SK-N-SH (cell line): ENCODE measurements around the gene CST9. TPM values are rescaled to one million over a fixed set of nuclear protein-coding genes. Genes with fewer than 3 reads are reported as not detected.

Source experiments
- CTCF ChIA-PET: fragments of 300-600, 350-600 bp; formaldehyde crosslinking; extraction: SDS; loops from one replicate; lab custom pipeline; 2021; lab: Yijun Ruan, JAX
- POLR2A ChIA-PET: fragments of 350-600 bp; sonication (Branson Sonifier 250); formaldehyde crosslinking; extraction: SDS; loops from one replicate; lab custom pipeline; 2020; ENCODE audit warnings: antibody characterized with exemption, inconsistent platforms; lab: Yijun Ruan, JAX
- DNase-seq: peaks from one replicate; pipeline ENCODE4 v3.0.0; 2012
- H2AFZ ChIP-seq: fragments of 200-600 bp; sonication (generic); 2 replicates; pipeline ENCODE4 v1.8.1; 2016; ENCODE audit warnings: antibody characterized with exemption, mild to moderate bottlenecking, low read depth
- H3F3A ChIP-seq: fragments of 200-600 bp; sonication (generic); replicated peaks from 2 replicates; pipeline ENCODE3; 2016; ENCODE audit warnings: antibody characterized with exemption, mild to moderate bottlenecking; ENCODE audit not compliant: insufficient read depth
- H3K27ac ChIP-seq, 2 experiments: fragments of 200-500 bp in 1 of 2; fragments of 200-600 bp in 1 of 2; sonication (Bioruptor generic) in 1 of 2; sonication (generic), shearing (Covaris generic) in 1 of 2; 2 replicates each; pipeline versions ENCODE4 v1.5.1 to v1.6.1; 2014 to 2016; ENCODE audit warnings: low read depth in 2 of 2, inconsistent platforms in 1 of 2, low read length in 1 of 2, mild to moderate bottlenecking in 1 of 2, mixed read lengths in 1 of 2
- H3K27me3 ChIP-seq: fragments of 200-600 bp; sonication (generic), shearing (Covaris generic); 2 replicates; pipeline ENCODE4 v1.6.1; 2016; ENCODE audit warnings: mixed run types; ENCODE audit not compliant: insufficient read depth
- H3K36me3 ChIP-seq, 2 experiments: fragments of 200-500 bp in 1 of 2; fragments of 200-600 bp in 1 of 2; sonication (Bioruptor generic) in 1 of 2; sonication (generic) in 1 of 2; replicated peaks in 1 of 2; 2 replicates each; pipeline versions ENCODE3 to v1.5.1; 2014 to 2016; ENCODE audit warnings: low read length in 1 of 2, mild to moderate bottlenecking in 1 of 2; ENCODE audit not compliant: insufficient read depth in 2 of 2, control insufficient read depth in 1 of 2
- H3K4me1 ChIP-seq, 2 experiments: fragments of 200-500 bp in 1 of 2; fragments of 200-600 bp in 1 of 2; sonication (Bioruptor generic) in 1 of 2; sonication (generic), shearing (Covaris generic) in 1 of 2; 2 replicates each; pipeline versions ENCODE4 v1.5.1 to v1.6.1; 2014 to 2016; ENCODE audit warnings: low read depth in 1 of 2, low read length in 1 of 2, mixed run types in 1 of 2; ENCODE audit not compliant: insufficient read depth in 2 of 2, control insufficient read depth in 1 of 2
- H3K4me2 ChIP-seq: fragments of 200-600 bp; sonication (generic), shearing (Covaris generic); 2 replicates; pipeline ENCODE4 v1.6.1; 2017; ENCODE audit warnings: mixed run types
- H3K4me3 ChIP-seq, 2 experiments: fragments of 200-500 bp in 1 of 2; fragments of 200-600 bp in 1 of 2; sonication (Bioruptor generic) in 1 of 2; sonication (generic), shearing (Covaris generic) in 1 of 2; 2 replicates each; pipeline versions ENCODE4 v1.5.1 to v1.8.1; 2014 to 2016; ENCODE audit warnings: low read depth in 2 of 2, inconsistent platforms in 1 of 2, low read length in 1 of 2, mild to moderate bottlenecking in 1 of 2, mixed read lengths in 1 of 2, moderate library complexity in 1 of 2
- H3K79me2 ChIP-seq: fragments of 200-600 bp; sonication (generic); 2 replicates; pipeline ENCODE4 v1.8.1; 2017; ENCODE audit warnings: mild to moderate bottlenecking; ENCODE audit not compliant: insufficient read depth
- H3K9ac ChIP-seq: fragments of 200-600 bp; sonication (generic); 2 replicates; pipeline ENCODE4 v1.6.1; 2017; ENCODE audit warnings: mixed run types
- H3K9me2 ChIP-seq: fragments of 200-600 bp; sonication (generic); 2 replicates; pipeline ENCODE4 v1.6.1; 2017; ENCODE audit warnings: mixed run types
- H3K9me3 ChIP-seq: fragments of 200-600 bp; sonication (generic); 2 replicates; pipeline ENCODE4 v1.6.1; 2017; ENCODE audit warnings: mixed run types, mild to moderate bottlenecking, moderate library complexity
- H4K20me1 ChIP-seq: fragments of 200-600 bp; sonication (generic); 2 replicates; pipeline ENCODE4 v1.6.1; 2017; ENCODE audit warnings: mild to moderate bottlenecking, mixed run types; ENCODE audit not compliant: insufficient read depth
- ELF1 ChIP-seq: IDR thresholded peaks from 2 replicates; pipeline ENCODE4 v1.4.0; 2012
- FOSL2 ChIP-seq: IDR thresholded peaks from 2 replicates; pipeline ENCODE4 v1.4.0; 2012; ENCODE audit warnings: low read depth, mild to moderate bottlenecking, moderate library complexity, borderline replicate concordance
- FOXJ3 ChIP-seq: sonication (generic); formaldehyde crosslinking; IDR thresholded peaks from 2 replicates; pipeline ENCODE4 v1.5.1; 2020; ENCODE audit warnings: mild to moderate bottlenecking, missing genetic modification reagents
- GABPA ChIP-seq: IDR thresholded peaks from 2 replicates; pipeline ENCODE4 v1.4.0; 2012; ENCODE audit warnings: low read depth, mild to moderate bottlenecking
- IRF3 ChIP-seq: fragments of 150-350 bp; IDR thresholded peaks from 2 replicates; pipeline ENCODE4 v1.6.1; 2016; ENCODE audit warnings: mild to moderate bottlenecking, low read depth, low read length
- JUND ChIP-seq: IDR thresholded peaks from 2 replicates; pipeline ENCODE4 v1.4.0; 2012
- MEF2A ChIP-seq: IDR thresholded peaks from 2 replicates; pipeline ENCODE4 v1.4.0; 2012; ENCODE audit warnings: low read depth, borderline replicate concordance
- MXI1 ChIP-seq: IDR thresholded peaks from 2 replicates; pipeline ENCODE4 v1.6.1; 2012; ENCODE audit warnings: mild to moderate bottlenecking, low read depth, low read length, improper control_type of control experiment
- NFIC ChIP-seq: IDR thresholded peaks from 2 replicates; pipeline ENCODE4 v1.4.0; 2012; ENCODE audit warnings: borderline replicate concordance
- NRF1 ChIP-seq: IDR thresholded peaks from 2 replicates; pipeline ENCODE4 v1.6.1; 2012; ENCODE audit warnings: low read depth, mild to moderate bottlenecking, low read length
- POLR2AphosphoS5 ChIP-seq: IDR thresholded peaks from 2 replicates; pipeline ENCODE4 v1.6.1; 2012; ENCODE audit warnings: low read depth, low read length
- RAD21 ChIP-seq: IDR thresholded peaks from 2 replicates; pipeline ENCODE4 v1.6.1; 2012; ENCODE audit warnings: mild to moderate bottlenecking, low read length
- RCOR1 ChIP-seq: fragments of 150-350 bp; IDR thresholded peaks from 2 replicates; pipeline ENCODE4 v1.6.1; 2017; ENCODE audit warnings: antibody characterized with exemption, low read length
- RFX5 ChIP-seq: IDR thresholded peaks from 2 replicates; pipeline ENCODE4 v1.6.1; 2012; ENCODE audit warnings: mild to moderate bottlenecking, improper control_type of control experiment, low read length
- RXRA ChIP-seq: IDR thresholded peaks from 2 replicates; pipeline ENCODE4 v1.4.0; 2012; ENCODE audit warnings: low read depth, mild to moderate bottlenecking, borderline replicate concordance
- SIN3A ChIP-seq: IDR thresholded peaks from 2 replicates; pipeline ENCODE4 v1.6.1; 2012; ENCODE audit warnings: low read depth, mild to moderate bottlenecking, low read length, moderate library complexity, borderline replicate concordance
- TAF1 ChIP-seq: IDR thresholded peaks from 2 replicates; pipeline ENCODE4 v1.6.1; 2012; ENCODE audit warnings: low read depth, mild to moderate bottlenecking, low read length, moderate library complexity, borderline replicate concordance
- TEAD4 ChIP-seq: IDR thresholded peaks from 2 replicates; pipeline ENCODE4 v1.4.0; 2012; ENCODE audit warnings: mild to moderate bottlenecking, borderline replicate concordance; ENCODE audit not compliant: insufficient read depth
- YY1 ChIP-seq: IDR thresholded peaks from 2 replicates; pipeline ENCODE4 v1.4.0; 2012; ENCODE audit warnings: low read depth, mild to moderate bottlenecking
- WGBS: methylation state at CpG from one replicate; pipeline ENCODE4 v1.1.6; 2017; ENCODE audit warnings: low lambda C conversion rate; 5-methylcytosine and 5-hydroxymethylcytosine counted together
- polyA plus RNA-seq, 3 experiments: library from polyadenylated mRNA; depleted of rRNA; stranded (reverse); fragments of >200 nt; gene quantifications; 2 replicates each; pipeline ENCODE4 v1.2.3, GENCODE V29; 2012
- TF ChIP-seq, protein P1 (sequence below): IDR thresholded peaks from 2 replicates; pipeline ENCODE4 v1.4.0; 2012; ENCODE audit warnings: low read depth, borderline replicate concordance
- TF ChIP-seq, protein P2 (sequence below): fragments of 150-350 bp; IDR thresholded peaks from 2 replicates; pipeline ENCODE4 v1.6.1; 2017; ENCODE audit warnings: antibody characterized with exemption, low read length, low read depth, borderline replicate concordance
- TF ChIP-seq, protein P3 (sequence below): IDR thresholded peaks from 2 replicates; pipeline ENCODE4 v1.6.1; 2012; ENCODE audit warnings: mild to moderate bottlenecking, low read depth, low read length, moderate library complexity

Gene CST9
- polyA plus RNA-seq, 1 of the 3 experiments (the other 2 are of a cell fraction), result not detected

DNA sequence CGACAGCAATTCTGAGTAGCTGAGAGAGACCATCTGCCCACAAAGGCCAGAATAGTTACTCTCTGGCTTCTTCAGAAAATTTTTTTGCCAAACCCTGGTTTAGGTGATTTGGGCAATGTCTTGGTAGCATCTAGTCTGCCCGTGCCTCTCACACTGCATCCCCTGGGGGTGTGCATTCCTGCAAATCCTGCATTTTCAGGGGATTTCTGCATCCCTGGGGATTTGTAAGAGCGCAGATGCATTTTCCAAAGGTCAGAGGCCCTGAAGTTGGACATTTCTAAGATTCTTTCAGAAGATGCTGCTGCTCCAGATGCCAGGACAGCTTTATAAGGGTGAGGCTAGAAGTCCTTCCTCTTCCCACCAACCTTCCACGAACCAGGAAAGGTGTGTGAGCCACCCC lies 4.0 kb downstream of the CST9 start:
- WGBS, result 0% methylated on average over 4 of the region's 4 CpGs
- ChIA-PET POLR2A (no interaction called here), CTCF (interaction anchor here (1.0 kb wide), 1 partner anchor 158 kb away, joined by 4 read pairs; no protein-coding TSS in a partner anchor)
- Histone ChIP-seq H3K4me2 (no peak overlapping the region), H3K9me2 (no peaks in the 10 kb centered on the region), H4K20me1 (no peaks in the 10 kb centered on the region), H3K79me2 (no peaks in the 10 kb centered on the region), H2AFZ (no peak overlapping the region), H3K27ac (no peak overlapping the region), H3K4me3 (no peak overlapping the region), H3K4me1 (no peaks in the 10 kb centered on the region), H3K9ac (no peak overlapping the region), H3K27me3 (peaks cover 39% of the 10 kb centered on the region; the same call in 1 of the 2 replicates), H3K9me3 (no peaks in the 10 kb centered on the region), H3K36me3 (no peaks in the 10 kb centered on the region), H3F3A (no peaks in the 10 kb centered on the region)
- DNase-seq, result no peak
- TF ChIP-seq, protein P1, sequence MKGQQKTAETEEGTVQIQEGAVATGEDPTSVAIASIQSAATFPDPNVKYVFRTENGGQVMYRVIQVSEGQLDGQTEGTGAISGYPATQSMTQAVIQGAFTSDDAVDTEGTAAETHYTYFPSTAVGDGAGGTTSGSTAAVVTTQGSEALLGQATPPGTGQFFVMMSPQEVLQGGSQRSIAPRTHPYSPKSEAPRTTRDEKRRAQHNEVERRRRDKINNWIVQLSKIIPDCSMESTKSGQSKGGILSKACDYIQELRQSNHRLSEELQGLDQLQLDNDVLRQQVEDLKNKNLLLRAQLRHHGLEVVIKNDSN, result no peak
- TF ChIP-seq RAD21, result no peak
- no peak for TF ChIP-seq POLR2AphosphoS5
- TF ChIP-seq NFIC, result no peak
- TF ChIP-seq MEF2A, result no peak
- TF ChIP-seq RXRA, result no peak
- TF ChIP-seq YY1, result no peak
- TF ChIP-seq TEAD4, result no peak
- no peak for TF ChIP-seq TAF1
- no peak for TF ChIP-seq FOXJ3 (CRISPR knock-in tag)
- TF ChIP-seq, protein P2, sequence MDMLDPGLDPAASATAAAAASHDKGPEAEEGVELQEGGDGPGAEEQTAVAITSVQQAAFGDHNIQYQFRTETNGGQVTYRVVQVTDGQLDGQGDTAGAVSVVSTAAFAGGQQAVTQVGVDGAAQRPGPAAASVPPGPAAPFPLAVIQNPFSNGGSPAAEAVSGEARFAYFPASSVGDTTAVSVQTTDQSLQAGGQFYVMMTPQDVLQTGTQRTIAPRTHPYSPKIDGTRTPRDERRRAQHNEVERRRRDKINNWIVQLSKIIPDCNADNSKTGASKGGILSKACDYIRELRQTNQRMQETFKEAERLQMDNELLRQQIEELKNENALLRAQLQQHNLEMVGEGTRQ, result no peak

- H3K9me3 ChIP-seq, result no peaks in the 10 kb centered on the region
- ChIA-PET CTCF (interaction anchor here (1.0 to 1.4 kb wide), 3 partner anchors 10 to 157 kb away, joined by 3 to 6 read pairs (median 3); no protein-coding TSS in a partner anchor), POLR2A (no interaction called here)
- no peaks in the 10 kb centered on the region for H3K9me2 ChIP-seq
- H3K27ac ChIP-seq, result no peak overlapping the region
- H3K79me2 ChIP-seq, result no peaks in the 10 kb centered on the region
- H3K9ac ChIP-seq, result no peak overlapping the region
- no peak overlapping the region for H2AFZ ChIP-seq
- no peak overlapping the region for H3K4me2 ChIP-seq
- H3K27me3 ChIP-seq, result peaks cover 15% of the 10 kb centered on the region; the same call in 1 of the 2 replicates
- H3K36me3 ChIP-seq, result no peaks in the 10 kb centered on the region
- H3K4me3 ChIP-seq, result no peak overlapping the region
- DNase-seq, result no peak
- H3F3A ChIP-seq, result no peaks in the 10 kb centered on the region
- H4K20me1 ChIP-seq, result no peaks in the 10 kb centered on the region
- no peaks in the 10 kb centered on the region for H3K4me1 ChIP-seq
- TF ChIP-seq TAF1 (no peak), NRF1 (no peak), MXI1 (no peak), YY1 (no peak), FOSL2 (no peak), RAD21 (no peak), JUND (no peak), SIN3A (no peak), ELF1 (no peak), RFX5 (no peak), RCOR1 (no peak), GABPA (no peak), IRF3 (no peak), MEF2A (no peak)
- TF ChIP-seq, protein P3, sequence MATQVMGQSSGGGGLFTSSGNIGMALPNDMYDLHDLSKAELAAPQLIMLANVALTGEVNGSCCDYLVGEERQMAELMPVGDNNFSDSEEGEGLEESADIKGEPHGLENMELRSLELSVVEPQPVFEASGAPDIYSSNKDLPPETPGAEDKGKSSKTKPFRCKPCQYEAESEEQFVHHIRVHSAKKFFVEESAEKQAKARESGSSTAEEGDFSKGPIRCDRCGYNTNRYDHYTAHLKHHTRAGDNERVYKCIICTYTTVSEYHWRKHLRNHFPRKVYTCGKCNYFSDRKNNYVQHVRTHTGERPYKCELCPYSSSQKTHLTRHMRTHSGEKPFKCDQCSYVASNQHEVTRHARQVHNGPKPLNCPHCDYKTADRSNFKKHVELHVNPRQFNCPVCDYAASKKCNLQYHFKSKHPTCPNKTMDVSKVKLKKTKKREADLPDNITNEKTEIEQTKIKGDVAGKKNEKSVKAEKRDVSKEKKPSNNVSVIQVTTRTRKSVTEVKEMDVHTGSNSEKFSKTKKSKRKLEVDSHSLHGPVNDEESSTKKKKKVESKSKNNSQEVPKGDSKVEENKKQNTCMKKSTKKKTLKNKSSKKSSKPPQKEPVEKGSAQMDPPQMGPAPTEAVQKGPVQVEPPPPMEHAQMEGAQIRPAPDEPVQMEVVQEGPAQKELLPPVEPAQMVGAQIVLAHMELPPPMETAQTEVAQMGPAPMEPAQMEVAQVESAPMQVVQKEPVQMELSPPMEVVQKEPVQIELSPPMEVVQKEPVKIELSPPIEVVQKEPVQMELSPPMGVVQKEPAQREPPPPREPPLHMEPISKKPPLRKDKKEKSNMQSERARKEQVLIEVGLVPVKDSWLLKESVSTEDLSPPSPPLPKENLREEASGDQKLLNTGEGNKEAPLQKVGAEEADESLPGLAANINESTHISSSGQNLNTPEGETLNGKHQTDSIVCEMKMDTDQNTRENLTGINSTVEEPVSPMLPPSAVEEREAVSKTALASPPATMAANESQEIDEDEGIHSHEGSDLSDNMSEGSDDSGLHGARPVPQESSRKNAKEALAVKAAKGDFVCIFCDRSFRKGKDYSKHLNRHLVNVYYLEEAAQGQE, result no peak
- TF ChIP-seq, protein P1, result no peak
Observed at GRCh38 chr20:23598481-23598880, 7.2 kb downstream of the CST9 start.
